ENCODE measurements around the gene FOXO1. TPM values are rescaled to one million over a fixed set of nuclear protein-coding genes. Genes with fewer than 3 reads are reported as not detected.

FOXO1 gene
- total RNA-seq, 2 experiments from 2014 or later, result 29.2 to 42.1 TPM

DNA sequence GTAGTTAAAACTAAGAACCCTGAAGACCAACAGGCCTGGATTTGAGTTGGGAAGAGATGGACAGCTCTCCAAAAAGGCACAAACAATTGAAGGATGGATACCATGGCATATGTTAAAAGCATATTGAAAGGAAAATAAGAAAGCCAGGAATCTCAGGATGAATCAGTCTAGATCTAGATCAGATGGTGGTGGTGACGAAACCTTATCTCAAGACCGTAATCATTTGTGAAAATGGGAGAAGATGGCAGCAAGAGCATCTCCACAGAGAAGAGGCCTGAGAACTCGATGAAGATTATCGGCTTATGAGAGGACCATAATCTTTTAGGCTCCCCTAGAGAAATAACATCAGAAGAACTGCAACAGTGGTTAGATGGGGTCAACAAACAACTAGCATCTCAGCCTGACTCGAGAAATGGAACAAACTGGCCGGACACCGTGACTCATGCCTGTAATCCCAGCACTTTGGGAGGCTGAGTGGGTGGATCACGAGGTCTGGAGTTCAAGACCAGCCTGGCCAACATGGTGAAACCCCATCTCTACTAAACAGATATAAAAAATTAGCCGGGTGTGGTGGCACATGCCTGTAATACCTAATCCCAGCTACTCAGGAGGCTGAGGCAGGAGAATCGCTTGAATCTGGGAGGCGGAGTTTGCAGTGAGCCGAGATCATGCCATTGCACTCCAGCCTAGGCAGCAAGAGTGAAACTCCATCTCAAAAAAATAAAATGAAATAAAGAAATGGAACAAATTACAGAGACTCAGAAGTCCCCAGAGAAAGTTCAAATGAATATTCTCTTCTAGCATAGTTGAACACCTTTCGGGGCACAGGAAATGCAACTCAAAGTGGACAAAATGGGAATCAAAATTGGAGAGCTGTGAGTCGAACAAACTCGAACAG, 47.6 kb downstream of the FOXO1 start:
- H3K9me2 ChIP-seq (ENCODE audit: insufficient read depth, low read length), result no peaks in the 10 kb centered on the region
- peaks cover 30% of the 10 kb centered on the region for H3K36me3 ChIP-seq (ENCODE audit: insufficient read depth, low read length)
- peaks cover 100% of the 10 kb centered on the region for H3K79me2 ChIP-seq (ENCODE audit: insufficient read depth, low read depth, low read length)
- TF ChIP-seq, protein P1, sequence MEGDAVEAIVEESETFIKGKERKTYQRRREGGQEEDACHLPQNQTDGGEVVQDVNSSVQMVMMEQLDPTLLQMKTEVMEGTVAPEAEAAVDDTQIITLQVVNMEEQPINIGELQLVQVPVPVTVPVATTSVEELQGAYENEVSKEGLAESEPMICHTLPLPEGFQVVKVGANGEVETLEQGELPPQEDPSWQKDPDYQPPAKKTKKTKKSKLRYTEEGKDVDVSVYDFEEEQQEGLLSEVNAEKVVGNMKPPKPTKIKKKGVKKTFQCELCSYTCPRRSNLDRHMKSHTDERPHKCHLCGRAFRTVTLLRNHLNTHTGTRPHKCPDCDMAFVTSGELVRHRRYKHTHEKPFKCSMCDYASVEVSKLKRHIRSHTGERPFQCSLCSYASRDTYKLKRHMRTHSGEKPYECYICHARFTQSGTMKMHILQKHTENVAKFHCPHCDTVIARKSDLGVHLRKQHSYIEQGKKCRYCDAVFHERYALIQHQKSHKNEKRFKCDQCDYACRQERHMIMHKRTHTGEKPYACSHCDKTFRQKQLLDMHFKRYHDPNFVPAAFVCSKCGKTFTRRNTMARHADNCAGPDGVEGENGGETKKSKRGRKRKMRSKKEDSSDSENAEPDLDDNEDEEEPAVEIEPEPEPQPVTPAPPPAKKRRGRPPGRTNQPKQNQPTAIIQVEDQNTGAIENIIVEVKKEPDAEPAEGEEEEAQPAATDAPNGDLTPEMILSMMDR (conservative IDR thresholded peaks at IDR 0.05; ENCODE audit: low read length), result no peak
- TF ChIP-seq EZH2phosphoT487 (IDR thresholded peaks at IDR 0.05; ENCODE audit: borderline replicate concordance, low read depth, low read length), result no peak
- H3K4me2 ChIP-seq (ENCODE audit: low read length), result no peak overlapping the region
- peaks cover 45% of the 10 kb centered on the region for H3K4me1 ChIP-seq (ENCODE audit: insufficient read depth, low read length, poor library complexity, severe bottlenecking)
- H3K9me3 ChIP-seq (ENCODE audit: low read length), result no peaks in the 10 kb centered on the region
- H3K4me3 ChIP-seq (ENCODE audit: low read depth, low read length, poor library complexity, severe bottlenecking), result no peak overlapping the region
- peaks cover 29% of the 10 kb centered on the region; the same call in 1 of the 2 replicates for H4K20me1 ChIP-seq (ENCODE audit: insufficient read depth, low read length)
- no peak overlapping the region for H3K27ac ChIP-seq (ENCODE audit: low read depth, low read length, poor library complexity, severe bottlenecking)
- H2AFZ ChIP-seq (ENCODE audit: low read length), result no peak overlapping the region
- CTCF ChIA-PET (ENCODE audit: unreplicated experiment), result no interaction called here
- DNase-seq (ENCODE audit: low spot score), result no peak
- BruUV-seq (replicated peaks), result no TSS peak
- intact Hi-C loops (cut with micrococcal nuclease; ENCODE audit: unreplicated experiment), result no loop called here
- POLR2A ChIA-PET, result interaction anchor here (0.6 to 1.1 kb wide), 2 partner anchors 10 to 529 kb away, joined by 3 read pairs; no protein-coding TSS in a partner anchor

DNA sequence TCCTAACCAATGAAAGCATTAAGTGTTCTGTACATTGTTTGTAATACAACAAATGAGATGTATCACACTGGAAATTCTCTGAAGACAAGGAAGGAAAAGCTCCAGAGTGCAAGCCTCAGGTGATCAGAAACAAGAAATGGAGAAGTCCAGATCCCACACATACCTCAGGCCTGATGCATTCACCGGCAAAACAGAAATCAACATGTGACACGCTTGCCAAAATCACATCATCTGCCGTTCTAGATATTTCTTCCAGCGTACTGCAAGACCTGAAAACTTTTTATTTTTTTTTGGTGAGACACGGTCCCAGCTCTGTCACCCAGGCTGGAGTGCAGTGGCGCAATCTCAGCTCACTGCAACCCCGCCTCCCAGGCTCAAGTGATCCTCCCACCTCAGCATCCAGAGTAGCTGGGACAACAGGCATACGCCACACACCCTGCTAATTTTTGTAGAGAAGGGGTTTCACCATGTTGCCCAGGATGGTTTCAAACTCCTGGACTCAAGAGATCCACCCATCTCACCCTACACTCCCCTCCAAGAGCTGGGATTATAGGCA, 48.6 kb downstream of the FOXO1 start:
- no peak overlapping the region for H3K27ac ChIP-seq (ENCODE audit: low read depth, low read length, poor library complexity, severe bottlenecking)
- intact Hi-C loops (cut with micrococcal nuclease; ENCODE audit: unreplicated experiment), result no loop called here

More for the DNA sequence above, 48.6 kb downstream of the FOXO1 start:
- ChIA-PET CTCF (ENCODE audit: unreplicated experiment) (no interaction called here), POLR2A (interaction anchor here (0.6 kb wide), 1 partner anchor 528 kb away, joined by 3 read pairs; no protein-coding TSS in a partner anchor)
- Histone ChIP-seq H3K9me2 (ENCODE audit: insufficient read depth, low read length) (no peaks in the 10 kb centered on the region), H3K79me2 (ENCODE audit: insufficient read depth, low read depth, low read length) (peaks cover 100% of the 10 kb centered on the region), H3K36me3 (ENCODE audit: insufficient read depth, low read length) (peaks cover 39% of the 10 kb centered on the region), H2AFZ (ENCODE audit: low read length) (no peak overlapping the region), H4K20me1 (ENCODE audit: insufficient read depth, low read length) (peaks cover 31% of the 10 kb centered on the region; the same call in 1 of the 2 replicates), H3K4me1 (ENCODE audit: insufficient read depth, low read length, poor library complexity, severe bottlenecking) (peaks cover 50% of the 10 kb centered on the region), H3K4me2 (ENCODE audit: low read length) (no peak overlapping the region), H3K9me3 (ENCODE audit: low read length) (no peaks in the 10 kb centered on the region), H3K4me3 (ENCODE audit: low read depth, low read length, poor library complexity, severe bottlenecking) (no peak overlapping the region)
- no peak for DNase-seq (ENCODE audit: low spot score)
- no peak for TF ChIP-seq EZH2phosphoT487 (IDR thresholded peaks at IDR 0.05; ENCODE audit: borderline replicate concordance, low read depth, low read length)
- TF ChIP-seq, protein P1 (conservative IDR thresholded peaks at IDR 0.05; ENCODE audit: low read length), result no peak
- BruUV-seq (replicated peaks), result no TSS peak
